Sciatic nerve (tissue), 2 donors: ENCODE results near the gene HOXD1. TPM values are rescaled to one million over a fixed set of nuclear protein-coding genes. Genes with fewer than 3 reads are reported as not detected.

Experiments used
- ATAC-seq: fragments of 200-7000 bp; cut with Tn5 transposase; one replicate; pipeline ENCODE4 v1.9.1; 2020; ENCODE audit warnings: mild to moderate bottlenecking, moderate library complexity
- DNase-seq: peaks from one replicate; pipeline ENCODE4 v3.0.0-alpha.2; 2020; ENCODE audit warnings: low spot score
- intact Hi-C: fragments of 100-400 bp; cut with DNase I; formaldehyde crosslinking; loops from one replicate; pipeline ENCODE4 v1.14.2; 2022
- total RNA-seq: library from RNA; stranded (reverse); fragmentation: NEBNext Ultra II Directional; extraction: Animal tissue kit (Norgen Biotek cat#: 25700); gene quantifications from one replicate; pipeline ENCODE4 v1.2.1, GENCODE V29; 2021
- donor health status: DM: no; HTN: no; CAD: no.
- donor health status: DM: no; HTN: no; CAD: no.

The HOXD1 gene
- total RNA-seq, 1 donor from 2014 or later = 1.9 TPM

DNA sequence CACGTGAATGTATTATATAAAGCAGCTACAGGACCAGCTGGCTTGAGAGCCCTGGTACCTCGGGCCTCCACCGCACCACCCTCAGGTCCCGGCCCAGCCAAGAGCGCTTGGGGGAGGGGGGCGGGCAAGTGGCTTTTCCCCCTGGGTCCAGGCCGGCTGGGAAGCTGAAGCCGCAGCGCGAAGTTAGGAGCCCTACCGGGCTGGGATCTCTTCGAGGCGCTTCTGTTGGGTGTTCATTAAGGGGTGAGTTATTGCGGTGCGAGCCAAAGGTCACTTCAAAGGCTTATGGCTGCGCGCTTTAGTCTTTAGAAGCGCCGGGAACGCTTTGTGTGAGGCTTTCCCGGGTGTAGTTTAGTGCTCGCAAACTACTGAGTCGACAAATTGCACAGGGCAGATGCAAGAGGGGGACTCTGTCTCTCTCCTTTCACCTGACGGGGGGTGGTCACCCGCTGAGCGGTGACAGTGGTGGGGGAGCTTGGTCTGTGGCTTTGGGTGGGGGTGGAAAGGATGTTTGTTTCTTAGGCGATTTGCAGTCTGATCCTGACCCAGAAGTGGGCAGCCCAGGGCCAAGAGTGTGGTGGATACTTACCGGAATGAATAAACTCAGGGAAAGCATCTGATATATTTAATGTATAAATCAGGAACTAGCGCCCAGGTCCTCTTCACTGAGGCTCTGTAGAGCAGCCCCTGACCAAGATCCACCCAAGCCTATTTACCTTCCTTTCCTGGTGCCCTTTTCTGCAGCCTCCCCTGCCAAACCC is 25.4 kb upstream of the HOXD1 start:
- ATAC-seq = no peak
- intact Hi-C loops = no loop called here

DNA sequence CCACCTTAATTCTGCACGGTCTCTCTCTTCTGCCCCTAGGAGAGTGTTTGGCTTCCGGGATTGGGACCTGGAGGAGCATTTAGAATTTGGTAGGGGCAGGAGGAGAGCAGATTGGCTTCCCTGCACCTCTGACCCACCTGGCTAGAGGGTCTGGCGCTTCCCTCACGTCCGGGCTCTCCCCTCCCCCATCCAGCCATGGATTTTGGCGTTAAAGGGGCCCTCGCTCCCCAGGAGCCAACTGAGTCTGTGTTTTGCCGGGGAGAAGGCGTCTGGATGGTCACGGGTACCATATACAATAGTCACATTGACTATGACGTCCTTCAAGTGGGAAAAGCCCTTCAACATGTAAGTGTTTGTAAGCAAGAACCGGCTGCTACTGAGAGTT is 24.8 kb upstream of the HOXD1 start:
- ATAC-seq (no peak), DNase-seq (no peak)
- intact Hi-C loops = no loop called here

More for the DNA sequence above, 25.4 kb upstream of the HOXD1 start:
- no peak for DNase-seq

DNA sequence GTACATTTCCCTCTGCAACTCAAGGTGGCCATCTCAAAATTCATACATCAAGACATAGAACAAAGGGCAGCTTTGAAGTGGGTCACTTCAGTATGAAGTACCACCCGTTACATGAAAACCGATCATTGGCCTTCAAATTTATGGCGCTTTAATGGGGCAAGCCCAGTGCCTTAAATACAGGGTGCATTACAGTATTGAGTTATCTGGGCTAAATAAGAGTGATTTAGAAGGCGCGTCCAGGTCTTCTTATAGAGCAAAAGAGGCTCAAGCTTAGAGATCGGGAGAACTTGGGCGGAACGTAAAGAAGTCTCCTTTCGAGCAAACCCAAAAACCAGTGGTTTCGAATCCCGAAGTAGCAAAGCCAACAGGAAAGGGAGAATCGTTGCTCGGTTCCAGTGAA is 24.3 kb upstream of the HOXD1 start:
- no peak for DNase-seq
- intact Hi-C loops = no loop called here

DNA sequence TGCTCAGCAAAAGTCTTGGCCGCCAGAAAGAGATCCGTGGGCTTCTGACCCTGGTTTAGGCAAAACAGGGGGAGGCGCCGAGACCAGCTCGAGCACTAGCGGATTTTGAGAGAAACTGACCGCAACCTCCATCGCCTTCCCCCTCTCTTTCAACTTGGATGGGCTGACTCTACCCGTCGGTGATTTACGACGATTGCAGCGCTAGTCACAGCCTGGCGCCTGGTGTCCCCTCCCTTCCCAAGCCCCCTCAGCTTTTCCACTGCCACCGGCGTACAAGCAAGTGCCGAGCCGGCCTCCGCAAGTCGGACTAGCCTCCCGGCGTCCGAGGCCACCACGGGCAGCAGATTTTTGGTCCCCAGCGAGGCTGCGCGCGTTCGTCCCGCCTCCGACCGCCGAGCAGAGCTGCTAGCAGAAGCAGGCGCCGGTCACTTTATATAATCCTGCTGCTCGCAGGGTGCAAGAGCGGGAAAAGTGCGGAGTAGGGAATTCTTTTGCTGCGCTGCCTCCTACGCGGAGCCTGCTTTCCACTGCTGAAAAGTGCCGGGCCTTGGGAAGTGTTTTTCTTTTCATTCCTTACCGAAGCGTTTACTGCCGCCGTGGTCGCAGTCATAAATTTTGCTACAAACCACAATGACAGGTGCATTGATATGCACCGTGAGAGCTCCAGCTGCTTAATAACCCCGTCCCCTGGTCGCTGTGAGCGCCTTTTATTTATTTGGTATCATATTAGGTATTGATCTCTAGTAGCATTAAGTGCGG is 23.7 kb upstream of the HOXD1 start:
- DNase-seq (no peak), ATAC-seq (no peak)
- intact Hi-C loops = no loop called here

More for the DNA sequence above, 24.3 kb upstream of the HOXD1 start:
- ATAC-seq = no peak

DNA sequence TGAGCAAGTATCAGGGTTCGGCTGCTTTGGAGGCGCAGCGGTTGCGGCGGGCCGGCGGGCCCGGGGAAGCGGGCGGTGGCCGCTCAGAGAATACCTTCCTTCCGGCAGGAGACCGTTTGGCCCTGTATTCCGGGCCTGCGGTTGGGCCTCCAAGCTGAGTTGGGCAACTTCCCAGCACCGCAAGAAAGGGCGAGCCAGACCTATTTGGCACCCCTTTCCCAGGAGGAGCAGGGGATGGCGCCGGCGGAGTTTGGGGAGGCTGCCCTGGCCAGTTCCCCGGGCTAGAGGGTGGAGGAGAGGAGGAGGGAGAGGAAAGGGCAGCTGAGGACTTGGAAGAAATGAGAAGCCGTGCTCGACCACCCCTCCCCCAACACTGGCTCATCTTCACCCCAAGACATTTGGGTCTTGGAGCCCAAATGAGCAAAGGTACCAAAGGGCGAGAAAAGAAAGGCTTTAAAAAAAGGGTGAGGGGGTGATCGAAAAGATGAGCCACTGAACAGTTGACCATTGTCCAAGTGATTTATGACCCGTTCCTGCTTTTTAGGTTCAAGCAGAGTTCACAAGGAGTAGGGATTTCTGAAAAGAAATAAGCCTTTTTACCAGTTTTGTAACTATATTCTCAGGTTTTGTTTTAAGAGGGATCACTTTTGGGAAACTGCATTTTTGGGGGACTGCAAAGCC is 23.0 kb upstream of the HOXD1 start:
- ATAC-seq (no peak), DNase-seq (no peak)
- intact Hi-C loops = no loop called here

DNA sequence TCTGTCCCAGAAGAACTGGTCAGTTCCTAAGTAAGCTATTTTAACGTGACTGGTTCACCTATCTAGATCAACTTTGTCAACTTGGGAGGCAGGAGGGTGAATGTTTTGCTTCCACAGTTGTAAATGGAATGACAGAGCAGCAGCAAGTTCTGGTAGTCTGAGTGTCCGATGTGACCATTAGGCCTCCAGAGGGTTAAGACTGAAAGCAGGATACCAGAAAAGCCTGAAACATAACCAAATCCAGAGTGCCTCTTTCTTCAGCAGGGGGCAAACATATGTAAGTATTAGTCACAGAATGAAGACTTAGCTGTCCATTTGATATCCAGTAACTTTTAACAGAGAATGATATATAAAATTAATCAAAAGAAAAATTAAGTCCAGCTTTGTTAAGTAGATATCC is 22.2 kb upstream of the HOXD1 start:
- ATAC-seq (no peak), DNase-seq (no peak)
- intact Hi-C loops = no loop called here

DNA sequence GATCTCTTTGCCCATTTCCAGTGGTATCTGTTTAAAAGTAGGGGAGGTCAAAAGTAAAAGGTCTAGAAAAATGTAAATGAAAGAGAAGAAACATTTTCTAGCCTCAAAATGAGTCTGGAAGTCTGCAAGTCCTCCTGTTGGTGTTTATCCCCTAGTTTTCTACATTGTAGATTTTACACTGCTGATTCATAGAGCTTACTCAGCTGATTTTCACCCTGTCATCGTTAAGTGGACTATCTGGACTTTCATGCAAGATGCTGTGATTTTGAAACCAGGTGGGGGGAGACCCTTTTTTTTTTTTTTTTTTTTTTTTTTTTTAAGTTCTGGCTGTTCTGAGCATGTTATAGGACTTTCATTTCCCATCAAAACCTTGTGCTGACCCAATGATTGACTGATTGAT is 21.1 kb upstream of the HOXD1 start:
- DNase-seq (no peak), ATAC-seq (no peak)
- intact Hi-C loops = no loop called here

DNA sequence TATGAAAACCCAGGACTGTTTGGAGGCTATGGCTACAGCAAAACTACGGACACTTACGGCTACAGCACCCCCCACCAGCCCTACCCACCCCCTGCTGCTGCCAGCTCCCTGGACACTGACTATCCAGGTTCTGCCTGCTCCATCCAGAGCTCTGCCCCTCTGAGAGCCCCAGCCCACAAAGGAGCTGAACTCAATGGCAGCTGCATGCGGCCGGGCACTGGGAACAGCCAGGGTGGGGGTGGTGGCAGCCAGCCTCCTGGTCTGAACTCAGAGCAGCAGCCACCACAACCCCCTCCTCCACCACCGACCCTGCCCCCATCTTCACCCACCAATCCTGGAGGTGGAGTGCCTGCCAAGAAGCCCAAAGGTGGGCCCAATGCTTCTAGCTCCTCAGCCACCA is 19.3 kb upstream of the HOXD1 start:
- intact Hi-C loops = no loop called here
- ATAC-seq = no peak
- no peak for DNase-seq

DNA sequence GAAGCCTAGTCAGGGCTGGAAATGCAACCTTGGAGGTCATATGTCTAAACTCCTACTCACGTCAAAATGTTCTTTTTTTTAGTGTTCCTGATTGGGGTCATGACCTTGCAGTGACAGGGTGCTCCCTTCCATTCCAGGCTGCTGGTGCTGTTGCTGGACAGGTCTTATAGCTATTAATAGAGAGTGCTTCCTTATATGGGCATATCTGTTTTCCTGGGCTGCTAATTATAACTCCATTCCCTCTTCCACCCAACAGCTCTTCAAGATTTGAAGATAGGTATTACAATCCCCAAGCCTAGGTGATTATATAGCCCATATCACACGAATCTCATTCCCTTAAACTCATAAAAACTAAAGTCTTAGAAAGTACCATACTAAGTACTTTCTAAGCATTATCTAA is 18.8 kb upstream of the HOXD1 start:
- ATAC-seq (no peak), DNase-seq (no peak)
- intact Hi-C loops = no loop called here

DNA sequence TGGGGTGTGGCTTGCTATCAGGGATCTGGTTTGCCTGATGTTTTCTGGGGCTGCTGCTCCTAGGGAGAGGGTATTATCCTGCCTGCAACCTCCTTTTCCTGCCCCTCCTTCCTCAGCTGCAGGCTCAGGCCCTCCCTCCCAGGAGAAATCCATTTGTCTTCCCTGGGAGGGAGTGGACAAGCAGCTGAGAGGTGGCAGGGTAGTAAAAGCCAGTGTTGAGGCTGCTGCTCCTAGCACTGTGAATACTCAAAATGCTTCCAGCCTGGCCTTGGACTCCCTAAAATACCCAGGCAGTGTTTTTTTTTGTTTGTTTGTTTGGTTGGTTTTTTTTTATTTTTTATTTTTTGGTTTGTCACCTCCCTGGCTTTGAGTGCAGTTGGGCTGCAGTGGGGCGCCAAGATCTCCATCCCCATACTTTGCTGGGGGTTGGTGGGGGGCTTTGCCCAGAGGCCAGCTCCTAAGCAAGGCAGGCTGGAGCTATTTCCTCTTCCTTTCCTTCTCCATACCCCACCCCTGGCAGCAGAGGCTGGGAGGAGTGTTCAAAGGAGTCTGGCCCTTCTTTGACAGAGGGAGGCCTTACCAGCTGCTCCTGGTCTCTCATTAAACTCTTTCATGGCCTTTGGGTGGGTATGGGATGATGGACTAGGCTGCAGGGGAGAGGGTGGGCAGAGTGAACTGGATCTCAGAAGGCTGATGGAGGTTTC is 17.7 kb upstream of the HOXD1 start:
- no peak for DNase-seq
- ATAC-seq = no peak
- intact Hi-C loops = no loop called here

DNA sequence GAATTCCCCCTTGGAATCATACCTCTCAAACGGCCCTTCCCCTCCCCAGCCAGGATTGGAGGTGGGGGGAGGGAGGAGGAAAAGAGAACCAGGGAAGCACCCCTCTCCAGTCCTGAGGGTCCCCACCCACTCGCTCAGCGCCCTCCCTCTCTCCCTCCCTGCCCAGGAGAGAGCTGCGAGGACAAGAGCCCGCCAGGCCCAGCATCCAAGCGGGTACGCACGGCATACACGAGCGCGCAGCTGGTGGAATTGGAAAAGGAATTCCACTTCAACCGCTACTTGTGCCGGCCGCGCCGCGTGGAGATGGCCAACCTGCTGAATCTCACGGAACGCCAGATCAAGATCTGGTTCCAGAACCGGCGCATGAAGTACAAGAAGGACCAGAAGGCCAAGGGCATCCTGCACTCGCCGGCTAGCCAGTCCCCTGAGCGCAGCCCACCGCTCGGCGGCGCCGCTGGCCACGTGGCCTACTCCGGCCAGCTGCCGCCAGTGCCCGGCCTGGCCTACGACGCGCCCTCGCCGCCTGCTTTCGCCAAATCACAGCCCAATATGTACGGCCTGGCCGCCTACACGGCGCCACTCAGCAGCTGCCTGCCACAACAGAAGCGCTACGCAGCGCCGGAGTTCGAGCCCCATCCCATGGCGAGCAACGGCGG is 17.0 kb upstream of the HOXD1 start:
- DNase-seq (no peak), ATAC-seq (no peak)
- intact Hi-C loops = no loop called here

DNA sequence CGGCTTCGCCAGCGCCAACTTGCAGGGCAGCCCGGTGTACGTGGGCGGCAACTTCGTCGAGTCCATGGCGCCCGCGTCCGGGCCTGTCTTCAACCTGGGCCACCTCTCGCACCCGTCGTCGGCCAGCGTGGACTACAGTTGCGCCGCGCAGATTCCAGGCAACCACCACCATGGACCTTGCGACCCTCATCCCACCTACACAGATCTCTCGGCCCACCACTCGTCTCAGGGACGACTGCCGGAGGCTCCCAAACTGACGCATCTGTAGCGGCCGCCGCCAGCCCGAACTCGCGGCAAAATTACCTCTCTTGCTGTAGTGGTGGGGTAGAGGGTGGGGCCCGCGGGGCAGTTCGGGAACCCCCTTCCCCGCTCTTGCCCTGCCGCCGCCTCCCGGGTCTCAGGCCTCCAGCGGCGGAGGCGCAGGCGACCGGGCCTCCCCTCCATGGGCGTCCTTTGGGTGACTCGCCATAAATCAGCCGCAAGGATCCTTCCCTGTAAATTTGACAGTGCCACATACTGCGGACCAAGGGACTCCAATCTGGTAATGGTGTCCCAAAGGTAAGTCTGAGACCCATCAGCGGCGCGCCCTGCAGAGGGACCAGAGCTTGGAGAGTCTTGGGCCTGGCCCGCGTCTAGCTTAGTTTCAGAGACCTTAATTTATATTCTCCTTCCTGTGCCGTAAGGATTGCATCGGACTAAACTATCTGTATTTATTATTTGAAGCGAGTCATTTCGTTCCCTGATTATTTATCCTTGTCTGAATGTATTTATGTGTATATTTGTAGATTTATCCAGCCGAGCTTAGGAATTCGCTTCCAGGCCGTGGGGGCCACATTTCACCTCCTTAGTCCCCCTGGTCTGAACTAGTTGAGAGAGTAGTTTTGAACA is 16.2 kb upstream of the HOXD1 start:
- ATAC-seq (no peak), DNase-seq (no peak)
- intact Hi-C loops = no loop called here

DNA sequence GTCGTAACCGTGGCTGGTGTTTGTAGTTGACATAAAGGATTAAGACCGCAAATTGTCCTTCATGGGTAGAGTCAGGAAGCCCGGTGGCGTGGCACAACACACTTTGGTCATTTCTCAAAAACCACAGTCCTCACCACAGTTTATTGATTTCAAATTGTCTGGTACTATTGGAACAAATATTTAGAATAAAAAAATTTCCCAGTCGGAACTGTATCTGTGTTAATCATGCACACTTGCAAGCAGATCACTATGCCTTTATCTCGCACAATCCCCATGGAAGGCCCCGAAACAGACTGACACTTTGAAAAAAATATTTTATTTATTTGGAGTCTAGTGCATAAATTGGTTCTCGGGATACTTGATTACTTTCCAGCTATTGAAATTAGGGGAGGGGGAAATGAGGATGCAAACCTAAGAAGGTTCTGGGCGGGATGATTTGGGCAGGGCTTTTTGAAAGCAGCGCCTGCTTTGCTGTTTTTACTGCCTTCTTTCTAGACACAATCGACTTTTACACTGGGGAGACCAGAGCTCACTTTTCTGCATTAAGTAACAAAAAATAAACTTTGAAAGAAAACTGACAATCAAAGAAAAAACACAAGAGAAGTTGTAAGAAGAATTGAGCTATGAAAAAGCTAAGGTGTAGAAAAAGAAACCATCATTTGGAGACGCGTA is 15.4 kb upstream of the HOXD1 start:
- intact Hi-C loops = no loop called here
- ATAC-seq = no peak
- DNase-seq = no peak

DNA sequence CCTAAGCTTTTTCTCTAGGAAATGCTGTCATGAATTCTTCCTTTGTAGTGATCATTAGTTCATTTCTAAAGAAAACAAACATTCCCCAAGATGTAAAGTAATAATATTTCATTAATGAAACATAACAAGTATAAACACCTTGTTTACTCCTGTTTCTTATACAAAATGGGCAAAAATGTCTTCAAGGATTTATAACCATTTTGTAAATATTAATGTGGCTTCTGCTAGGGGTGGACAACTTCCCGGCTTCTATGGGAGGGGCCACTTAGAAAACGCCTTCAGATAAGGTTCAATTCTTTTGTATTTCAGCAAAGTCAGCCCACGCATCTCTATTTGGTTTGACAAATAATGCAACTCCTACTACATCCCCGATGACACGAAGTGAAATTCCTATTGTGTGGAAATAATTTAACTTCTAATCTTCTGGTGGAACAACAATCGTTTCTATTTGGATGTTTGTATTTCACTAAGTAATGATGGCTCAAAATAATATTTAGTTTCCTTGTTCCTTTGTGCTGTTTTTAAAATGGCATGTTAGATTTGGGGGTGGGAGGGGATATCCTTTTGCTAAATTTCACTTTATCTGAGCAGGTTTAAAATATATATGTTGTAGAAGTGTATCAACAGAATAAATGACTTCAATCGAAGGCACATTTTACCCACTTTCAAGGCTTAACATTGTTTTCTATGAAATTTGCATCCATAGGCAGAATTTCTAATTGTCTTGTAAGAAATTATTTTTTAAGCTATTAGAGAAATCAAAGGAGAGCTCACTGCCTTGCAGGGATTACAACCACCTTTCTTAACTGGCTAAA is 14.7 kb upstream of the HOXD1 start:
- intact Hi-C loops = no loop called here
- ATAC-seq = no peak
- DNase-seq = no peak

DNA sequence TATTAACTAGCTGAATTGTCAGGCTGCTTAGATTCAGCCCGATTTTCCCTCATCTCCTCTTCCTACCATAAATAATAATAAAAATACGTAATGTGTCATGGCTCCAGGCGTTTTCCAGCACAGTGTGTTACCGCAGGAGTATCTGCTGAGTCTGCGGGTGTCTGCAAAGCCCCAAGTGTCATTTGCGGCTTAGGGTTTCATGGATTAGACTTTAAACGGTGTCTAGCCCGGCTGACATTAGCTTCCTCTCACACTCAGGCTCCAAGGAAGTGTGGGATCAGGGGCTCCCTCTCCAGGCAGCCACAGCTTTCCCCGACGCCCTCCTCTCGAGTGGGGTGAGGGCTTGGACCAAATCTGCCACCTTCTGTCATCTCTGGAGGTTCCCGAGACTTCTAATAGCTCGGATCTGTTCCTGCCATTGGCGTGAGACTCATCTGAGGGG is 14.1 kb upstream of the HOXD1 start:
- DNase-seq = no peak
- no peak for ATAC-seq
- intact Hi-C loops = no loop called here

DNA sequence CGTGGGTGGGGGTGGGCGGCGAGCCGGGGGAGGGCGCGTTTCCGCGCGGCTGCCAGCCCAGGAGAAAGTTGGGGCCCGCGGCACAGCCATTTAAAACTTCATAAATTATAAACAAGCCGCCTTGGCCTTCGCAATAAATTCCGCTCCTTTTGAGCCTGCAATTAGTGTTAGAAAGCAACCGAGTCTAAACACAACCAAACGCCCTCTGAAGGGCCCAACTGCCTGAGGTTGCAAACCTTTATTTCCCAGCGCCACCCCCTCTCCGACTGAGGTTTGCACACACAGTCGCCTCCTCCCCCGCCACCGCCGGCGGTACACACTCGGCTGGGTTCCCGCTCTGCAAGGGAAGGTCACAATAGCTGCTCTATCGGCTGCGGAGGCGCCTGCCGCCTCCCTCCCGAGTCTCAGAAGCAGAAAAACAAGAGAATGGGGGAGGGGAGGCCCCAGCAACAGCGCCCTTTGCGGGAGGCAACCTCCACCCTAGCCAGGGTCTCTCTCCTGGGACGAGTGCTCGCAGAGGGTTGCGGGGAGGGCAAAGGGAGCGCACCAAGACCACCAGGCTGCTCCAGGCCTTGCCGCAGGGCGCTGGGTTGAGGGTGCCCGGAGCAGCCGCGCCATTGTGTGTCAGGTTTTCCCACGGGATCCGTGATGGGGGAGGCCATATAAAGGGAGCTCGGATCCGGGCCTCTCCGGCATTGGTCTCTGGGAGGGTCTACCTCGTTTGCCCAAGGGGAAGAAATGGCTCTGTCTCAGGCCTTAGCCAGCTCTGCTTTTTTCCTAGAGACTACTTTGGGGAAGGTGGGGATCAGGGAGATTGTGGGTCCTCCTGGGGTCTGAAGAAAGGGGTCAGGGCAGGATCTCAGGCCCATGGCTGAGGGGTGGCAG is 13.4 kb upstream of the HOXD1 start:
- ATAC-seq (peak; percentile 52), DNase-seq (no peak)
- intact Hi-C loops = no loop called here
